HepG2 (cell line): Measurements from ENCODE around the gene TOP1. TPM values are rescaled to one million over a fixed set of nuclear protein-coding genes. Genes with fewer than 3 reads are reported as not detected.

Source experiments
- ATAC-seq: fragments of 200-7000 bp; cut with Tn5 transposase; 3 replicates; pipeline ENCODE4 v1.9.1; 2020; ENCODE audit warnings: mild to moderate bottlenecking, moderate library complexity
- BruUV-seq: library from RNA; stranded (reverse); fragments of 400-500 nt; replicated peaks from 2 replicates; lab custom pipeline; 2021; lab: Mats Ljungman, UMichigan
- CTCF ChIA-PET: fragments of 300-600 bp; formaldehyde crosslinking; extraction: SDS; loops from one replicate; lab custom pipeline; 2021; ENCODE audit warnings: low total read pairs, inconsistent platforms, low intra/inter-chr PET ratio; lab: Yijun Ruan, JAX
- POLR2A ChIA-PET: fragments of 350-600 bp; sonication (Branson Sonifier 250); formaldehyde crosslinking; loops from one replicate; lab custom pipeline; 2020; ENCODE audit warnings: antibody characterized with exemption, inconsistent platforms; lab: Yijun Ruan, JAX
- DNase-seq: peaks from one replicate; pipeline ENCODE4 v3.0.0-alpha.2; 2015; ENCODE audit warnings: low spot score
- FAIRE-seq: peaks from 3 replicates; lab custom pipeline; 2011; peaks lifted over from hg19 to GRCh38; lab: Jason Lieb, UNC
- H2AFZ ChIP-seq: one replicate; pipeline ENCODE4 v1.6.1; 2011; ENCODE audit warnings: low read length, inconsistent platforms
- H3K27ac ChIP-seq: fragments of 300-600 bp; 3 replicates; pipeline ENCODE4 v1.8.0; 2011; ENCODE audit warnings: mixed run types, mild to moderate bottlenecking, mixed read lengths, low read length, inconsistent platforms; ENCODE audit not compliant: insufficient read depth; ENCODE audit errors: extremely low read length
- H3K27me3 ChIP-seq, 2 experiments: fragments of 200-600 bp in 1 of 2; 2 replicates in 1 of 2; 3 replicates in 1 of 2; pipeline versions ENCODE4 v1.6.0 to v1.8.0; 2011; ENCODE audit warnings: low read length in 2 of 2, mild to moderate bottlenecking in 2 of 2, moderate library complexity in 2 of 2, inconsistent platforms in 1 of 2; ENCODE audit not compliant: insufficient read depth in 2 of 2, control insufficient read depth in 1 of 2
- H3K36me3 ChIP-seq, 2 experiments: fragments of 200-600 bp in 1 of 2; replicated peaks in 1 of 2; 2 replicates in 1 of 2; 3 replicates in 1 of 2; pipeline versions ENCODE4 v1.5.1 to v1.8.0; 2011; ENCODE audit warnings: low read length in 2 of 2, inconsistent platforms in 1 of 2; ENCODE audit not compliant: insufficient read depth in 2 of 2, control insufficient read depth in 1 of 2
- H3K4me1 ChIP-seq: 2 replicates; pipeline ENCODE4 v1.5.1; 2012; ENCODE audit warnings: low read length, inconsistent platforms; ENCODE audit not compliant: insufficient read depth
- H3K4me2 ChIP-seq: 2 replicates; pipeline ENCODE4 v1.6.0; 2011; ENCODE audit warnings: low read depth, low read length, inconsistent platforms
- H3K4me3 ChIP-seq, 3 experiments: fragments of 200-600 bp in 1 of 3; sonication (generic), shearing (Covaris generic) in 1 of 3; replicated peaks in 1 of 3; 2 replicates each; pipeline ENCODE4 v1.5.1; 2011 to 2016; ENCODE audit warnings: low read length in 3 of 3, inconsistent platforms in 2 of 3, low read depth in 2 of 3, mild to moderate bottlenecking in 2 of 3, control low read depth in 1 of 3, mixed read lengths in 1 of 3; ENCODE audit not compliant: insufficient read depth in 1 of 3
- H3K79me2 ChIP-seq: one replicate; pipeline ENCODE4 v1.6.1; 2011; ENCODE audit warnings: low read length, inconsistent platforms; ENCODE audit not compliant: insufficient read depth
- H3K9ac ChIP-seq: 2 replicates; pipeline ENCODE4 v1.6.0; 2011; ENCODE audit warnings: mild to moderate bottlenecking, low read depth, low read length, inconsistent platforms; ENCODE audit not compliant: insufficient read depth
- H3K9me3 ChIP-seq: 2 replicates; pipeline ENCODE4 v1.5.1; 2012; ENCODE audit warnings: mild to moderate bottlenecking, low read length
- H4K20me1 ChIP-seq: 2 replicates; pipeline ENCODE4 v1.6.0; 2011; ENCODE audit warnings: inconsistent platforms, mild to moderate bottlenecking, low read length, moderate library complexity; ENCODE audit not compliant: insufficient read depth
- MAFK ChIP-seq, 2 experiments: IDR thresholded peaks in 1 of 2; conservative IDR thresholded peaks in 1 of 2; 2 replicates each; pipeline ENCODE4 v1.6.1; 2011; ENCODE audit warnings: improper control_type of control experiment in 2 of 2, low read length in 2 of 2
- ZFY ChIP-seq: sonication (generic); formaldehyde crosslinking; IDR thresholded peaks from 2 replicates; pipeline ENCODE4 v1.4.0; 2020; ENCODE audit warnings: missing genetic modification reagents
- ZNF160 ChIP-seq: sonication (generic); formaldehyde crosslinking; IDR thresholded peaks from 2 replicates; pipeline ENCODE4 v1.8.0; 2022; ENCODE audit warnings: mild to moderate bottlenecking, inconsistent platforms, missing genetic modification reagents
- ZNF614 ChIP-seq: IDR thresholded peaks from 2 replicates; pipeline ENCODE4 v1.6.1; 2018; ENCODE audit warnings: missing biosample characterization, missing genetic modification reagents, inconsistent platforms, borderline replicate concordance
- ZSCAN25 ChIP-seq: sonication (generic); formaldehyde crosslinking; IDR thresholded peaks from 2 replicates; pipeline ENCODE4 v1.8.0; 2022; ENCODE audit warnings: mild to moderate bottlenecking, missing genetic modification reagents
- WGBS: methylation state at CpG from one replicate; pipeline ENCODE4 v1.1.6; 2017; ENCODE audit warnings: low lambda C conversion rate; 5-methylcytosine and 5-hydroxymethylcytosine counted together
- in situ Hi-C: cut with HindIII; loops from 2 replicates; pipeline ENCODE4 v1.10.0; 2017; ENCODE audit warnings: low pct_unique_long_range_greater_than_20kb; ENCODE audit not compliant: extremely low pct_ligation_motif_present
- intact Hi-C: fragments of 100-400 bp; cut with micrococcal nuclease; formaldehyde crosslinking; loops from one replicate; pipeline ENCODE4 v1.10.0; 2022; ENCODE audit not compliant: unreplicated experiment
- polyA plus RNA-seq, 8 experiments: library from polyadenylated mRNA; depleted of rRNA in 3 of 8; stranded (reverse) in 7 of 8; unstranded in 1 of 8; fragments of >200 nt; fragmentation: Illumina TruSeq in 4 of 8; extraction: Trizol in 4 of 8; gene quantifications; 2 replicates each; pipeline versions ENCODE4 v1.2.1 to v1.2.3, GENCODE V29; 2011 to 2016; ENCODE audit warnings: low read depth in 4 of 8, missing spikeins in 1 of 8, mixed read lengths in 1 of 8; ENCODE audit not compliant: insufficient read depth in 1 of 8
- total RNA-seq, 5 experiments: library from RNA; depleted of rRNA; stranded (reverse); fragments of >200 nt; fragmentation: Illumina TruSeq; extraction: Trizol; gene quantifications; 2 replicates each; pipeline ENCODE4 v1.2.3, GENCODE V29; 2016; ENCODE audit warnings: low read depth in 1 of 5
- TF ChIP-seq, protein P1 (sequence below): sonication (generic); formaldehyde crosslinking; IDR thresholded peaks from 2 replicates; pipeline ENCODE4 v1.4.0; 2020; ENCODE audit warnings: low read depth, mild to moderate bottlenecking, missing genetic modification reagents

TOP1 gene
- total and polyA plus RNA-seq, 2 of the 13 experiments (the other 11 are each of a cell fraction or from before 2014, with no cell fraction given) = 10.2 to 19.4 TPM

DNA sequence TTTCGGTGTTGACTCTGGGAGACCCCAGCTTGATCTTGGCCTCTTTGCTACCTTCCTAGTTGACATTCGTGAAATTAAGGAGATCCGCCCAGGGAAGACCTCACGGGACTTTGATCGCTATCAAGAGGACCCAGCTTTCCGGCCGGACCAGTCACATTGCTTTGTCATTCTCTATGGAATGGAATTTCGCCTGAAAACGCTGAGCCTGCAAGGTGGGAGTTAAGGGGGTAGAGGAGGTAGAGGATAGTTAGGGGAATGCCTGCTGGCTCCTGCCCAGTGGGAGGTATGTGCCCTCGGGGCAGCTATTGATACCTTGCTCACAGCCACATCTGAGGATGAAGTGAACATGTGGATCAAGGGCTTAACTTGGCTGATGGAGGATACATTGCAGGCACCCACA, 130.9 kb downstream of the TOP1 start:
- H3K4me3 ChIP-seq = no peak overlapping the region
- 0 out of 2 replicates have a peak, but pooled peaks have one; percentile 19 for TF ChIP-seq ZNF160 (CRISPR knock-in tag)
- 0 out of 4 replicates have a peak, but pooled peaks of 1 of the 2 experiments have one; percentile 1 for TF ChIP-seq MAFK (conservative IDR thresholded peaks at IDR 0.05 in 1 of 2, IDR thresholded peaks at IDR 0.05 in 1 of 2; ENCODE audit: low read length in 2 of 2)
- no peak for TF ChIP-seq ZSCAN25 (CRISPR knock-in tag)
- no peaks in the 10 kb centered on the region for H3K27me3 ChIP-seq
- in situ Hi-C loops = no loop called here
- FAIRE-seq (no peak), ATAC-seq (no peak), DNase-seq (no peak)
- no peak overlapping the region for H3K9ac ChIP-seq
- peaks cover 31% of the 10 kb centered on the region for H4K20me1 ChIP-seq
- no peak overlapping the region for H3K4me2 ChIP-seq
- no peaks in the 10 kb centered on the region for H3K9me3 ChIP-seq
- BruUV-seq = no TSS peak
- H3K4me1 ChIP-seq = peaks cover 13% of the 10 kb centered on the region; the same call in 1 of the 2 replicates
- no peak overlapping the region for H2AFZ ChIP-seq
- H3K36me3 ChIP-seq = peaks cover 45 to 73% of the 10 kb centered on the region in 2 experiments
- CTCF ChIA-PET = no interaction called here
- H3K79me2 ChIP-seq = peaks cover 44% of the 10 kb centered on the region
- no peak overlapping the region for H3K27ac ChIP-seq
- POLR2A ChIA-PET = no interaction called here
- intact Hi-C loops = no loop called here
- WGBS = 97% methylated on average over 10 of the region's 10 CpGs

DNA sequence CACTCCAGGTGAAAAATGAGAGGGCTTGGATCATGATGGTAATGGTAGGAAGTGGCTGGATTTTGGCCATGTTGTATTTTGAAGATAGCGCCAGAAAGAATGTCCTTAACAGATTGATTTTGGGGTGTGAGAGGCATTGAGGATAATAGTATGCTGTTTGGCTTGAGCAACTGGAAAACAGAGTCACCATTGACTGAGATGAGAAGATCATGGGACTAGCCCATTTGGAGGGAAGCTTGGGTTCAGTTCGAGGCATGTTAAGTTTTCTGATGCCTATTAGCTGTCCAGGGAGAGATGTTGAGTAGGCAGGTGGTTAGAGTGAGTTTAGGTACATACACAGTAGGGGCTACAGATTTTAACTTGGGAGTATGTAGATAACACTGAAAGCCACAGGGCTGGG, 132.1 kb downstream of the TOP1 start:
- intact Hi-C loops = no loop called here
- peaks cover 55 to 73% of the 10 kb centered on the region in 2 experiments for H3K36me3 ChIP-seq

More for the DNA sequence above, 132.1 kb downstream of the TOP1 start:
- in situ Hi-C loops = no loop called here
- H3K4me3 ChIP-seq = no peak overlapping the region
- CTCF ChIA-PET = no interaction called here
- no peak for DNase-seq
- ATAC-seq = no peak
- peaks cover 25% of the 10 kb centered on the region; the same call in 1 of the 2 replicates for H4K20me1 ChIP-seq
- no peaks in the 10 kb centered on the region for H3K9me3 ChIP-seq
- H3K27me3 ChIP-seq = no peaks in the 10 kb centered on the region
- no peak overlapping the region for H3K9ac ChIP-seq
- FAIRE-seq = no peak
- no peak overlapping the region for H3K27ac ChIP-seq
- TSS peak; percentile 33 for BruUV-seq
- H3K4me2 ChIP-seq = no peak overlapping the region
- 93% methylated on average over 2 of the region's 2 CpGs for WGBS
- H2AFZ ChIP-seq = no peak overlapping the region
- POLR2A ChIA-PET = no interaction called here
- H3K4me1 ChIP-seq = peaks cover 13% of the 10 kb centered on the region; the same call in 1 of the 2 replicates
- peaks cover 33% of the 10 kb centered on the region for H3K79me2 ChIP-seq
- TF ChIP-seq ZNF614 (CRISPR knock-in tag) (no peak), ZFY (CRISPR knock-in tag) (0 out of 2 replicates have a peak, but pooled peaks have one; percentile 24)
- TF ChIP-seq, protein P1, sequence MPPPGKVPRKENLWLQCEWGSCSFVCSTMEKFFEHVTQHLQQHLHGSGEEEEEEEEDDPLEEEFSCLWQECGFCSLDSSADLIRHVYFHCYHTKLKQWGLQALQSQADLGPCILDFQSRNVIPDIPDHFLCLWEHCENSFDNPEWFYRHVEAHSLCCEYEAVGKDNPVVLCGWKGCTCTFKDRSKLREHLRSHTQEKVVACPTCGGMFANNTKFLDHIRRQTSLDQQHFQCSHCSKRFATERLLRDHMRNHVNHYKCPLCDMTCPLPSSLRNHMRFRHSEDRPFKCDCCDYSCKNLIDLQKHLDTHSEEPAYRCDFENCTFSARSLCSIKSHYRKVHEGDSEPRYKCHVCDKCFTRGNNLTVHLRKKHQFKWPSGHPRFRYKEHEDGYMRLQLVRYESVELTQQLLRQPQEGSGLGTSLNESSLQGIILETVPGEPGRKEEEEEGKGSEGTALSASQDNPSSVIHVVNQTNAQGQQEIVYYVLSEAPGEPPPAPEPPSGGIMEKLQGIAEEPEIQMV (CRISPR knock-in tag) = no peak
